ENCODE measurements around the gene RPL29.
"Not testable (repeated sequence)": the region's sequence is repeated elsewhere in the genome, so short reads cannot be mapped to it uniquely, and the experiment has no call there.

RPL29 gene

DNA sequence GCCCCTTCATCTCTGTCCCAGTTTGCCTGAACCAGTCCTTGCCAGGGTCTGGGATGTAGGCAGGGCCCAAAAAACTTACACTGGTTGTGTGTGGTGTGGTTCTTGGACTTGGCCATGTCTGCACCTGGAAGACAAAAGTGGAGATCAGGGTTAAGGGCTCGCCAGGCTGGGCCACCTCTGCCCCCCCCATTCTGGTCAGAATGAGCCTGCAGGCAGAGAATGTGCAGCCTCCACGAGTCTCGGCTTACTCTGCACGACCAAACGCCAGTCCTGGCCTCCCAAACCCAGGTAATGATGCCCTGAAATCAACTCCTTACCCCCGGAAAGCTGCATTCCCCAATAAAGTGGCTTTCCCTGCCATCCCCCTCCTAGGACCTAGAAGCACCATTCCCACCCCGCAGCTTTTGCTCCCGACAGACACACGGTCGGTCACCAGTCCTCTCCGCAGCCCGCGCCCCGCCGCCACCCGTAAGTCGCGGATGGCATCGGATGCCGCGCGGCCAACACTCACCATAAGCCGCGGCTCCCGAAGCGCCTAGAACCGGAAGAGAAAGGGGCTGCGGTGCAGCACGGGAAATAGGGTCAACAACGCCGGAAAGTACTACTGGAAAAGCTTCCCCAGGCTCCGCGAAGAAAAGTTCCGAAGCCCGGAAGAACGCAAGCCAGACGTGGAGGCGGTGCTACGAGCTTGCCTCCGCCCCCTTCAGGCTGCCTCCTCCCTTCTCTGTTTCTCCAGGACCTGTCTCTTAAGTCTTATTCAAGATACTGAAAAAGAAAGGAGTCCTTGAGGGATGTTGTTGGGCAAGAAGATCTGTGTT, at the start of gene RPL29:
RPL29 (minus strand) TSS at position 550 of the 818 bp plus-strand sequence; CDS start at position 116, 434 bp downstream.
- Histone ChIP-seq H3K36me3 (ENCODE audit: insufficient read depth, low read depth, low read length) (peaks cover 39% of the 10 kb centered on the region), H3K27me3 (ENCODE audit: insufficient read depth, low read length) (no peaks in the 10 kb centered on the region), H3K9ac (ENCODE audit: low read depth, low read length) (peak within 1 kb of the TSS; percentile 97), H3K9me3 (ENCODE audit: insufficient read depth, low read depth, low read length) (no peaks in the 10 kb centered on the region), H3K4me1 (ENCODE audit: insufficient read depth, low read length) (peaks cover 10% of the 10 kb centered on the region; the same call in 1 of the 2 replicates), H3K4me3 (ENCODE audit: low read length) (peak within 1 kb of the TSS; percentile 84), H3K27ac (ENCODE audit: low read length) (peak within 1 kb of the TSS; percentile 94)

DNA sequence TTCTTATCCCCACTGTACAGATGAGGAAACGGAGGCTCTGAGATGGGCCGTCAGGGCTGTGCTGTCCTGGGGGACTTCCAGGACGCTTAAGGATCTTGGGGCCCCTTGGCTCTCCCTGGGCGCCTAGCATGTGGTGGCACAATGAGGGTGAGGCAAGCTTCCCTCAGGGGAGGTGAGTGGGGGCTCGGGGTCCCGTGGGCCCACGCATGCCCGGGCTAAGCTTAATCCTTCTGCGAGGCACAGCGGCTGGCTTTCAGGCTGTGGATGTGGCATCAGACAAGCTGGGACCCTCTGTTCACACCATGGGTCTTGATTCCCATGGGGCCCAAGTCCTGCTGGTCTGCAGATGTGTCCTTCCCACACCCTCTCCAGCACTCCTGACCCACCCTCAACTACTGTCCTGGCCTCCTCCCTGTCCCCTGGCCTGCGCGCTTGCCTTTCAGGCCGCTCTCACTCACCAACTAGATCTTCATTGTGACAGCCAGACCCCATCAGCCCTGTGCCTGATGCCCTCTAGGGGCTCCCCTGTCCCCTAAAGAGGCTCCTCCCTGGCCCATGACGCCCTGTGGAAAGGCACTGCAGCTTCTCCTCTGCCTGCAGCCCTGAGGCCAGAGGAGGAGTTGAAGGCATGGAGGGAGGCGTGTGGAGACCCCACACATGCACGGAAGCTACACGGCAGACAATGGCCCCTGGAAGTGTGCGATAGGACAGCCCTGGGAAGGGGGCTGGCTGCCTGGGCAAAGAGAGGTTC, 49.3 kb upstream of the RPL29 start:
- Histone ChIP-seq H3K27me3 (ENCODE audit: insufficient read depth, low read length) (no peaks in the 10 kb centered on the region), H3K4me1 (ENCODE audit: insufficient read depth, low read length) (peaks cover 11% of the 10 kb centered on the region; the same call in 1 of the 2 replicates), H3K36me3 (ENCODE audit: insufficient read depth, low read depth, low read length) (peaks cover 13% of the 10 kb centered on the region), H3K9ac (ENCODE audit: low read depth, low read length) (no peak overlapping the region), H3K27ac (ENCODE audit: low read length) (no peak overlapping the region), H3K9me3 (ENCODE audit: insufficient read depth, low read depth, low read length) (no peaks in the 10 kb centered on the region), H3K4me3 (ENCODE audit: low read length) (no peak overlapping the region)

DNA sequence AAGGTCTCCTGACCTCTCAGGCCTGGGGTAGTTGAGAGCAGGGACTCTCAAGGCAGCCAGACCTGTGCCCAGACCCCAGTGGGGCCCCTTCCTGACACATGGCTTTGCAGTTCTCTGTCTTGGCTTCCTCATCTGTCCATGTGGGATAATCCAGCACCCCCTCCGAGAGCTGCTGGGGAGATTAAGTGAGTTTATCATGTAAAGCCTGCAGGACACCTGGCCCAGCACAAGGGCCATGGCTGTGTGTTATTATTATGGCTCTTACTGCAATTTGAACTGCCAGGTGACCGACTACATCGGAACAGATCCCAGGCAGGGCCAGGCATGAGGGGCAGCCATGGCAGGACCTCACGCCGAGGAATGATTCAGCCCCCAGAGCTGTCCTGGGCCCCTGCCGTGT, 48.1 kb upstream of the RPL29 start:
- no peak overlapping the region for H3K27ac ChIP-seq (ENCODE audit: low read length)
- H3K4me1 ChIP-seq (ENCODE audit: insufficient read depth, low read length), result peaks cover 11% of the 10 kb centered on the region; the same call in 1 of the 2 replicates
- H3K27me3 ChIP-seq (ENCODE audit: insufficient read depth, low read length), result no peaks in the 10 kb centered on the region
- no peak overlapping the region for H3K9ac ChIP-seq (ENCODE audit: low read depth, low read length)
- no peak overlapping the region for H3K4me3 ChIP-seq (ENCODE audit: low read length)
- H3K36me3 ChIP-seq (ENCODE audit: insufficient read depth, low read depth, low read length), result no peaks in the 10 kb centered on the region
- H3K9me3 ChIP-seq (ENCODE audit: insufficient read depth, low read depth, low read length), result no peaks in the 10 kb centered on the region

- not testable (repeated sequence) for H3K36me3 ChIP-seq (ENCODE audit: insufficient read depth, low read depth, low read length); H3K27ac ChIP-seq (ENCODE audit: low read length); H3K4me3 ChIP-seq (ENCODE audit: low read length); H3K9ac ChIP-seq (ENCODE audit: low read depth, low read length); H3K9me3 ChIP-seq (ENCODE audit: insufficient read depth, low read depth, low read length); H3K27me3 ChIP-seq (ENCODE audit: insufficient read depth, low read length)
- peaks cover 11% of the 10 kb centered on the region; the same call in 1 of the 2 replicates for H3K4me1 ChIP-seq (ENCODE audit: insufficient read depth, low read length)
These were observed 47.3 kb upstream of the RPL29 start for GRCh38 chr3:52043039-52043438.

GRCh38 chr3:52041118-52041731, 45.5 kb upstream of the RPL29 start:
- Histone ChIP-seq H3K9me3 (ENCODE audit: insufficient read depth, low read depth, low read length) (no peaks in the 10 kb centered on the region), H3K27ac (ENCODE audit: low read length) (no peak overlapping the region), H3K36me3 (ENCODE audit: insufficient read depth, low read depth, low read length) (no peaks in the 10 kb centered on the region), H3K9ac (ENCODE audit: low read depth, low read length) (no peak overlapping the region), H3K4me3 (ENCODE audit: low read length) (no peak overlapping the region), H3K4me1 (ENCODE audit: insufficient read depth, low read length) (peaks cover 6% of the 10 kb centered on the region; the same call in 1 of the 2 replicates), H3K27me3 (ENCODE audit: insufficient read depth, low read length) (no peaks in the 10 kb centered on the region)

DNA sequence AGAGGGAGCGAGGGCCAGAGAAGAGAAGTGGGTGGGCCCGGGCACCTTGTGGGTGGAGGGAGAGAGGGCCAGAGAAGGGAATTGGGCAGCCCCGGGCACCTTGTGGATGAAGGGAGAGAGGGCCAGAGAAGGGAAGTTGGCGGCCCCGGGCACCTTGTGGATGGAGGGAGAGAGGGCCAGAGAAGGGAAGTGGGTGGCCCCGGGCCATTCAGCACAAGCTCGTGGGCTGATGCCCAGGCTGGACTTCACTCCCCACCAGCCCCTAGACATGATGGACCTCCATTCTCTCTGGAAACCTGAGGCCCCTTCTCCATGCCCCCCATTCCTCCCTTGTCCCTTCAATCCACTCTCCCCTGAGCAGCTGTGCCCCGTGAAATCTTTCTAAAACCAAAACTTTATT, 44.9 kb upstream of the RPL29 start:
- H3K4me3 ChIP-seq (ENCODE audit: low read length), result no peak overlapping the region
- H3K4me1 ChIP-seq (ENCODE audit: insufficient read depth, low read length), result 0 out of 2 replicates have a peak, but pooled peaks cover 3% of the 10 kb centered on the region
- H3K27ac ChIP-seq (ENCODE audit: low read length), result no peak overlapping the region
- H3K9ac ChIP-seq (ENCODE audit: low read depth, low read length), result no peak overlapping the region
- no peaks in the 10 kb centered on the region for H3K27me3 ChIP-seq (ENCODE audit: insufficient read depth, low read length)
- H3K9me3 ChIP-seq (ENCODE audit: insufficient read depth, low read depth, low read length), result no peaks in the 10 kb centered on the region
- H3K36me3 ChIP-seq (ENCODE audit: insufficient read depth, low read depth, low read length), result no peaks in the 10 kb centered on the region

DNA sequence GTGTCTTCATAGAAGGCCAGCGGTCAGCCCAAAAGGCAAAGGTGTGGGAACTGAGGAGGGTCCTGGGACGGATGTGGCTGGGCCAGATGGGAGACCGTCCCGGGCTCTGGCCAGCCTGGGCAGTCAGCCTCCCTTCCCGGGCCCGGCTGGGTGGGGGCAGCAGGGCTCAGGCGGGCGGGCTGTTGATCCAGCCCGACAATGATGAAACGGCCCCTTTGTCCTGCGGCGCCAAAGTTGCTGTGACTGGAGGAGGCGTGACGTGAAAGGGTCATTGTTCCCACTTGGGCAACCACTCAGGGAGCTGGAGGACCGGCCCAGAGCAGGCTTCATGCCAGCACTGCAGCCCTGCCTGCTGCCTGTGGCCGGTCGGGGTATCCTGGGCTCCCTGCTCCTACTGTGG, 44.2 kb upstream of the RPL29 start:
- Histone ChIP-seq H3K4me3 (ENCODE audit: low read length) (no peak overlapping the region), H3K27me3 (ENCODE audit: insufficient read depth, low read length) (no peaks in the 10 kb centered on the region), H3K9ac (ENCODE audit: low read depth, low read length) (no peak overlapping the region), H3K36me3 (ENCODE audit: insufficient read depth, low read depth, low read length) (no peaks in the 10 kb centered on the region), H3K27ac (ENCODE audit: low read length) (no peak overlapping the region), H3K4me1 (ENCODE audit: insufficient read depth, low read length) (no peaks in the 10 kb centered on the region), H3K9me3 (ENCODE audit: insufficient read depth, low read depth, low read length) (no peaks in the 10 kb centered on the region)

DNA sequence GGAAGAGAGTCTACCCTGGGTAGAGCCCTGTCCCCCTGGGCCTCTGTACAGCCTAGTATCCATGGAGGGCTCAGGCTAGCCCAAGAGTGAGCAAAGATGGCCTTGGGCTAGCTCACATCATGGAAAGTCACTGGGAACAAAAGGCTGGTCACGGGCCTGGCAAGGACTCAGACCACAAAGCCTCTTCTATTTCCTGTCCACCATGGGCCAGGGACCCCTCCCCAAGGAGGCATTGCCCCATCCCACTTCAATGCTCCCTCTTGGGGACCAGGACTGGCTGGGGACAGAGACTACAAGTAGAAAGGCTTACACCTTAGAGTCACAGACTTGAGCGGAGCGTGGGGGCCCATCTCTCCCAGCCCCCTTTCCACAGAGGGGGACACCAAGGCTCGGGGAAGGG, 43.7 kb upstream of the RPL29 start:
- Histone ChIP-seq H3K4me3 (ENCODE audit: low read length) (no peak overlapping the region), H3K4me1 (ENCODE audit: insufficient read depth, low read length) (no peaks in the 10 kb centered on the region), H3K27me3 (ENCODE audit: insufficient read depth, low read length) (no peaks in the 10 kb centered on the region), H3K9ac (ENCODE audit: low read depth, low read length) (no peak overlapping the region), H3K36me3 (ENCODE audit: insufficient read depth, low read depth, low read length) (no peaks in the 10 kb centered on the region), H3K27ac (ENCODE audit: low read length) (no peak overlapping the region), H3K9me3 (ENCODE audit: insufficient read depth, low read depth, low read length) (no peaks in the 10 kb centered on the region)

GRCh38 chr3:52038227-52038626, 42.5 kb upstream of the RPL29 start:
- H3K9ac ChIP-seq (ENCODE audit: low read depth, low read length), result no peak overlapping the region
- no peaks in the 10 kb centered on the region for H3K36me3 ChIP-seq (ENCODE audit: insufficient read depth, low read depth, low read length)
- H3K4me1 ChIP-seq (ENCODE audit: insufficient read depth, low read length), result no peaks in the 10 kb centered on the region
- H3K27ac ChIP-seq (ENCODE audit: low read length), result no peak overlapping the region
- no peak overlapping the region for H3K4me3 ChIP-seq (ENCODE audit: low read length)
- H3K9me3 ChIP-seq (ENCODE audit: insufficient read depth, low read depth, low read length), result no peaks in the 10 kb centered on the region
- no peaks in the 10 kb centered on the region for H3K27me3 ChIP-seq (ENCODE audit: insufficient read depth, low read length)

- H3K9me3 ChIP-seq (ENCODE audit: insufficient read depth, low read depth, low read length), result no peaks in the 10 kb centered on the region
- no peaks in the 10 kb centered on the region for H3K4me1 ChIP-seq (ENCODE audit: insufficient read depth, low read length)
- H3K36me3 ChIP-seq (ENCODE audit: insufficient read depth, low read depth, low read length), result no peaks in the 10 kb centered on the region
- H3K4me3 ChIP-seq (ENCODE audit: low read length), result no peak overlapping the region
- H3K27me3 ChIP-seq (ENCODE audit: insufficient read depth, low read length), result no peaks in the 10 kb centered on the region
- no peak overlapping the region for H3K27ac ChIP-seq (ENCODE audit: low read length)
- H3K9ac ChIP-seq (ENCODE audit: low read depth, low read length), result no peak overlapping the region; the same call in 1 of the 2 replicates
These were observed 41.6 kb upstream of the RPL29 start for GRCh38 chr3:52037291-52037690.

GRCh38 chr3:52036829-52037228, 41.1 kb upstream of the RPL29 start:
- Histone ChIP-seq H3K27ac (ENCODE audit: low read length) (no peak overlapping the region), H3K4me1 (ENCODE audit: insufficient read depth, low read length) (no peaks in the 10 kb centered on the region), H3K9ac (ENCODE audit: low read depth, low read length) (no peak overlapping the region), H3K36me3 (ENCODE audit: insufficient read depth, low read depth, low read length) (no peaks in the 10 kb centered on the region), H3K9me3 (ENCODE audit: insufficient read depth, low read depth, low read length) (no peaks in the 10 kb centered on the region), H3K4me3 (ENCODE audit: low read length) (no peak overlapping the region), H3K27me3 (ENCODE audit: insufficient read depth, low read length) (no peaks in the 10 kb centered on the region)

All from iPS-20b (cell line).